Measurements from ENCODE around the gene VPS37C. TPM values are rescaled to one million over a fixed set of nuclear protein-coding genes. Genes with fewer than 3 reads are reported as not detected.

VPS37C gene
- total RNA-seq, 2 donors from 2014 or later = 13.2 to 21.1 TPM

GRCh38 chr11:61201476-61201875 lies 40.2 kb upstream of the VPS37C start:
- no peak for ATAC-seq
- Histone ChIP-seq H3K4me3 (no peak overlapping the region), H3K27me3 (no peaks in the 10 kb centered on the region), H3K36me3 (replicated peaks in 1 of 2; ENCODE audit: insufficient read depth in 1 of 2, low read depth in 2 of 2) (no peaks in the 10 kb centered on the region), H3K9me3 (no peaks in the 10 kb centered on the region), H3K4me1 (no peaks in the 10 kb centered on the region), H3K27ac (no peak overlapping the region)
- intact Hi-C loops (cut with DNase I) = no loop called here
- no peak for DNase-seq
- WGBS, 2 donors = 89 to 92% methylated on average over 14 of the region's 14 CpGs
- no peak for TF ChIP-seq POLR2A (IDR thresholded peaks at IDR 0.05)
- TF ChIP-seq, protein P1, sequence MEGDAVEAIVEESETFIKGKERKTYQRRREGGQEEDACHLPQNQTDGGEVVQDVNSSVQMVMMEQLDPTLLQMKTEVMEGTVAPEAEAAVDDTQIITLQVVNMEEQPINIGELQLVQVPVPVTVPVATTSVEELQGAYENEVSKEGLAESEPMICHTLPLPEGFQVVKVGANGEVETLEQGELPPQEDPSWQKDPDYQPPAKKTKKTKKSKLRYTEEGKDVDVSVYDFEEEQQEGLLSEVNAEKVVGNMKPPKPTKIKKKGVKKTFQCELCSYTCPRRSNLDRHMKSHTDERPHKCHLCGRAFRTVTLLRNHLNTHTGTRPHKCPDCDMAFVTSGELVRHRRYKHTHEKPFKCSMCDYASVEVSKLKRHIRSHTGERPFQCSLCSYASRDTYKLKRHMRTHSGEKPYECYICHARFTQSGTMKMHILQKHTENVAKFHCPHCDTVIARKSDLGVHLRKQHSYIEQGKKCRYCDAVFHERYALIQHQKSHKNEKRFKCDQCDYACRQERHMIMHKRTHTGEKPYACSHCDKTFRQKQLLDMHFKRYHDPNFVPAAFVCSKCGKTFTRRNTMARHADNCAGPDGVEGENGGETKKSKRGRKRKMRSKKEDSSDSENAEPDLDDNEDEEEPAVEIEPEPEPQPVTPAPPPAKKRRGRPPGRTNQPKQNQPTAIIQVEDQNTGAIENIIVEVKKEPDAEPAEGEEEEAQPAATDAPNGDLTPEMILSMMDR (IDR thresholded peaks at IDR 0.05) = no peak

- ATAC-seq = no peak
- Histone ChIP-seq H3K36me3 (replicated peaks in 1 of 2; ENCODE audit: insufficient read depth in 1 of 2, low read depth in 2 of 2) (no peaks in the 10 kb centered on the region), H3K27me3 (no peaks in the 10 kb centered on the region), H3K27ac (no peak overlapping the region), H3K9me3 (no peaks in the 10 kb centered on the region), H3K4me3 (no peak overlapping the region), H3K4me1 (no peaks in the 10 kb centered on the region)
- TF ChIP-seq, protein P1 (IDR thresholded peaks at IDR 0.05) = no peak
- TF ChIP-seq POLR2A (IDR thresholded peaks at IDR 0.05) = no peak
- 73 to 78% methylated on average over 3 to 4 of the region's 4 CpGs for WGBS, 2 donors
- no peak for DNase-seq
- intact Hi-C loops (cut with DNase I) = loop anchor here (10.0 kb wide), 1 partner anchor 374 kb away; no protein-coding TSS in a partner anchor
Observed at GRCh38 chr11:61198948-61199523, 37.8 kb upstream of the VPS37C start.

GRCh38 chr11:61198361-61198760 lies 37.1 kb upstream of the VPS37C start:
- no peaks in the 10 kb centered on the region for H3K36me3 ChIP-seq (replicated peaks in 1 of 2; ENCODE audit: insufficient read depth in 1 of 2, low read depth in 2 of 2)
- intact Hi-C loops (cut with DNase I) = loop anchor here (10.0 kb wide), 1 partner anchor 374 kb away; no protein-coding TSS in a partner anchor
- H3K4me3 ChIP-seq = no peak overlapping the region
- no peak for TF ChIP-seq POLR2A (IDR thresholded peaks at IDR 0.05)
- TF ChIP-seq, protein P1 (IDR thresholded peaks at IDR 0.05) = no peak
- H3K27ac ChIP-seq = no peak overlapping the region
- no peaks in the 10 kb centered on the region for H3K9me3 ChIP-seq
- WGBS, 2 donors = 18 to 30% methylated on average over 6 of the region's 6 CpGs
- no peak for ATAC-seq
- peak in 1 of 4 donors; percentile 19 for DNase-seq
- no peaks in the 10 kb centered on the region for H3K4me1 ChIP-seq
- no peaks in the 10 kb centered on the region for H3K27me3 ChIP-seq

DNA sequence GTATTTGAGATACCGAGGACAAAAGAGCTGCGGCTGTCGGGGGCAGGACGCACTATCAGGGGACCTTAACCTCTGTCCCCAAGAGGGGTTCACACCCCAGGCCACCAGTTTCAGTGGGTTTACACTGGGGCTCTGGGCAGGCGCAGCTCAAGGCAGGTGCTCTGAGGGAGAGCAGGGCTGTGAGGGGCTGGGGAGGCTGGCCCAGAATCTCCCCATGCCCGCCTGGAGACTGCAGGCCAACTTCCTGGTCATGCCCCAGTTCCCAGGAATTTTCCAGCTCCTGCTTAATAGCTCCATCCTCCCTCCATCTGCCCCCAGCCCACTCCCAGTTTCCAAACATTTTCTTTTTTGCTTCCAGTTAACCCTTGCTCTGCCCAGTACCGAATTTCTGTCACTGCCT lies 34.5 kb upstream of the VPS37C start:
- intact Hi-C loops (cut with DNase I) = loop anchor here (10.0 kb wide), 1 partner anchor 371 kb away; no protein-coding TSS in a partner anchor
- Histone ChIP-seq H3K27me3 (no peaks in the 10 kb centered on the region), H3K9me3 (no peaks in the 10 kb centered on the region), H3K36me3 (replicated peaks in 1 of 2; ENCODE audit: insufficient read depth in 1 of 2, low read depth in 2 of 2) (no peaks in the 10 kb centered on the region), H3K4me1 (no peaks in the 10 kb centered on the region), H3K4me3 (no peak overlapping the region), H3K27ac (no peak overlapping the region)
- no peak for ATAC-seq
- 81 to 82% methylated on average over 7 of the region's 7 CpGs for WGBS, 2 donors
- DNase-seq = no peak
- TF ChIP-seq, protein P1 (IDR thresholded peaks at IDR 0.05) = no peak
- TF ChIP-seq POLR2A (IDR thresholded peaks at IDR 0.05) = no peak

All from body of pancreas (tissue), 4 donors.